HepG2 (cell line): ENCODE measurements around the gene CPE. TPM values are rescaled to one million over a fixed set of nuclear protein-coding genes. Genes with fewer than 3 reads are reported as not detected.

ENCODE experiments used
- ATAC-seq: fragments of 200-7000 bp; cut with Tn5 transposase; 3 replicates; pipeline ENCODE4 v1.9.1; 2020; ENCODE audit warnings: mild to moderate bottlenecking, moderate library complexity
- BruUV-seq: library from RNA; stranded (reverse); fragments of 400-500 nt; replicated peaks from 2 replicates; lab custom pipeline; 2021; lab: Mats Ljungman, UMichigan
- CTCF ChIA-PET: fragments of 300-600 bp; formaldehyde crosslinking; extraction: SDS; loops from one replicate; lab custom pipeline; 2021; ENCODE audit warnings: low total read pairs, inconsistent platforms, low intra/inter-chr PET ratio; lab: Yijun Ruan, JAX
- POLR2A ChIA-PET: fragments of 350-600 bp; sonication (Branson Sonifier 250); formaldehyde crosslinking; loops from one replicate; lab custom pipeline; 2020; ENCODE audit warnings: antibody characterized with exemption, inconsistent platforms; lab: Yijun Ruan, JAX
- DNase-seq: peaks from one replicate; pipeline ENCODE4 v3.0.0-alpha.2; 2015; ENCODE audit warnings: low spot score
- FAIRE-seq: peaks from 3 replicates; lab custom pipeline; 2011; peaks lifted over from hg19 to GRCh38; lab: Jason Lieb, UNC
- H2AFZ ChIP-seq: one replicate; pipeline ENCODE4 v1.6.1; 2011; ENCODE audit warnings: low read length, inconsistent platforms
- H3K27ac ChIP-seq: fragments of 300-600 bp; 3 replicates; pipeline ENCODE4 v1.8.0; 2011; ENCODE audit warnings: mixed run types, mild to moderate bottlenecking, mixed read lengths, low read length, inconsistent platforms; ENCODE audit not compliant: insufficient read depth; ENCODE audit errors: extremely low read length
- H3K27me3 ChIP-seq, 2 experiments: fragments of 200-600 bp in 1 of 2; 2 replicates in 1 of 2; 3 replicates in 1 of 2; pipeline versions ENCODE4 v1.6.0 to v1.8.0; 2011; ENCODE audit warnings: low read length in 2 of 2, mild to moderate bottlenecking in 2 of 2, moderate library complexity in 2 of 2, inconsistent platforms in 1 of 2; ENCODE audit not compliant: insufficient read depth in 2 of 2, control insufficient read depth in 1 of 2
- H3K36me3 ChIP-seq, 2 experiments: fragments of 200-600 bp in 1 of 2; replicated peaks in 1 of 2; 2 replicates in 1 of 2; 3 replicates in 1 of 2; pipeline versions ENCODE4 v1.5.1 to v1.8.0; 2011; ENCODE audit warnings: low read length in 2 of 2, inconsistent platforms in 1 of 2; ENCODE audit not compliant: insufficient read depth in 2 of 2, control insufficient read depth in 1 of 2
- H3K4me1 ChIP-seq: 2 replicates; pipeline ENCODE4 v1.5.1; 2012; ENCODE audit warnings: low read length, inconsistent platforms; ENCODE audit not compliant: insufficient read depth
- H3K4me2 ChIP-seq: 2 replicates; pipeline ENCODE4 v1.6.0; 2011; ENCODE audit warnings: low read depth, low read length, inconsistent platforms
- H3K4me3 ChIP-seq, 3 experiments: fragments of 200-600 bp in 1 of 3; sonication (generic), shearing (Covaris generic) in 1 of 3; replicated peaks in 1 of 3; 2 replicates each; pipeline ENCODE4 v1.5.1; 2011 to 2016; ENCODE audit warnings: low read length in 3 of 3, inconsistent platforms in 2 of 3, low read depth in 2 of 3, mild to moderate bottlenecking in 2 of 3, control low read depth in 1 of 3, mixed read lengths in 1 of 3; ENCODE audit not compliant: insufficient read depth in 1 of 3
- H3K79me2 ChIP-seq: one replicate; pipeline ENCODE4 v1.6.1; 2011; ENCODE audit warnings: low read length, inconsistent platforms; ENCODE audit not compliant: insufficient read depth
- H3K9ac ChIP-seq: 2 replicates; pipeline ENCODE4 v1.6.0; 2011; ENCODE audit warnings: mild to moderate bottlenecking, low read depth, low read length, inconsistent platforms; ENCODE audit not compliant: insufficient read depth
- H3K9me3 ChIP-seq: 2 replicates; pipeline ENCODE4 v1.5.1; 2012; ENCODE audit warnings: mild to moderate bottlenecking, low read length
- H4K20me1 ChIP-seq: 2 replicates; pipeline ENCODE4 v1.6.0; 2011; ENCODE audit warnings: inconsistent platforms, mild to moderate bottlenecking, low read length, moderate library complexity; ENCODE audit not compliant: insufficient read depth
- PAF1 ChIP-seq: IDR thresholded peaks from 2 replicates; pipeline ENCODE4 v1.6.1; 2016; ENCODE audit warnings: missing genetic modification reagents, missing compliant biosample characterization
- RBM22 ChIP-seq: fragments of 200-400 bp; formaldehyde crosslinking; optimal IDR thresholded peaks from 2 replicates; pipeline ENCODE3; 2017; ENCODE audit warnings: mild to moderate bottlenecking, low read length, moderate library complexity
- ZNF687 ChIP-seq: sonication (generic); formaldehyde crosslinking; IDR thresholded peaks from 2 replicates; pipeline ENCODE4 v1.5.1; 2020; ENCODE audit warnings: mild to moderate bottlenecking, missing genetic modification reagents, moderate library complexity
- WGBS: methylation state at CpG from one replicate; pipeline ENCODE4 v1.1.6; 2017; ENCODE audit warnings: low lambda C conversion rate; 5-methylcytosine and 5-hydroxymethylcytosine counted together
- in situ Hi-C: cut with HindIII; loops from 2 replicates; pipeline ENCODE4 v1.10.0; 2017; ENCODE audit warnings: low pct_unique_long_range_greater_than_20kb; ENCODE audit not compliant: extremely low pct_ligation_motif_present
- intact Hi-C: fragments of 100-400 bp; cut with micrococcal nuclease; formaldehyde crosslinking; loops from one replicate; pipeline ENCODE4 v1.10.0; 2022; ENCODE audit not compliant: unreplicated experiment
- polyA plus RNA-seq, 8 experiments: library from polyadenylated mRNA; depleted of rRNA in 3 of 8; stranded (reverse) in 7 of 8; unstranded in 1 of 8; fragments of >200 nt; fragmentation: Illumina TruSeq in 4 of 8; extraction: Trizol in 4 of 8; gene quantifications; 2 replicates each; pipeline versions ENCODE4 v1.2.1 to v1.2.3, GENCODE V29; 2011 to 2016; ENCODE audit warnings: low read depth in 4 of 8, missing spikeins in 1 of 8, mixed read lengths in 1 of 8; ENCODE audit not compliant: insufficient read depth in 1 of 8
- total RNA-seq, 5 experiments: library from RNA; depleted of rRNA; stranded (reverse); fragments of >200 nt; fragmentation: Illumina TruSeq; extraction: Trizol; gene quantifications; 2 replicates each; pipeline ENCODE4 v1.2.3, GENCODE V29; 2016; ENCODE audit warnings: low read depth in 1 of 5

Gene CPE
- total and polyA plus RNA-seq, 2 of the 13 experiments (the other 11 are each of a cell fraction or from before 2014, with no cell fraction given): 268 to 852 TPM

GRCh38 chr4:165335163-165335703 is 43.6 kb upstream of the CPE start:
- 81% methylated on average over 3 of the region's 3 CpGs for WGBS
- H3K4me1 ChIP-seq: peaks cover 84% of the 10 kb centered on the region
- TF ChIP-seq ZNF687 (no peak), PAF1 (CRISPR knock-in tag) (0 out of 2 replicates have a peak, but pooled peaks have one; percentile 40), RBM22 (peak; percentile 71)
- TF ChIP-seq, all 625 proteins: peak for 2
- H4K20me1 ChIP-seq: peaks cover 96% of the 10 kb centered on the region
- no peak overlapping the region; the same call in 1 of the 2 replicates for H3K9ac ChIP-seq
- no peak overlapping the region for H3K27ac ChIP-seq
- no peak overlapping the region for H2AFZ ChIP-seq
- in situ Hi-C loops: no loop called here
- H3K27me3 ChIP-seq: no peaks in the 10 kb centered on the region; a peak in 1 of 5 replicates
- H3K79me2 ChIP-seq: peaks cover 90% of the 10 kb centered on the region
- ChIA-PET CTCF (no interaction called here), POLR2A (interaction anchor here (1.4 kb wide), 1 partner anchor 8 kb away, joined by 4 read pairs; the partner anchor contains the start of gene MSMO1)
- H3K4me3 ChIP-seq: no peak overlapping the region; a peak in 2 of 6 replicates
- FAIRE-seq (no peak), DNase-seq (no peak), ATAC-seq (no peak)
- H3K4me2 ChIP-seq: peak overlapping the region; percentile 88
- no TSS peak for BruUV-seq
- H3K36me3 ChIP-seq: peaks cover 4 to 71% of the 10 kb centered on the region in 2 experiments
- no peaks in the 10 kb centered on the region for H3K9me3 ChIP-seq
- intact Hi-C loops: no loop called here
